Measurements from ENCODE around the gene FOXN1.

- TF ChIP-seq, protein P1, sequence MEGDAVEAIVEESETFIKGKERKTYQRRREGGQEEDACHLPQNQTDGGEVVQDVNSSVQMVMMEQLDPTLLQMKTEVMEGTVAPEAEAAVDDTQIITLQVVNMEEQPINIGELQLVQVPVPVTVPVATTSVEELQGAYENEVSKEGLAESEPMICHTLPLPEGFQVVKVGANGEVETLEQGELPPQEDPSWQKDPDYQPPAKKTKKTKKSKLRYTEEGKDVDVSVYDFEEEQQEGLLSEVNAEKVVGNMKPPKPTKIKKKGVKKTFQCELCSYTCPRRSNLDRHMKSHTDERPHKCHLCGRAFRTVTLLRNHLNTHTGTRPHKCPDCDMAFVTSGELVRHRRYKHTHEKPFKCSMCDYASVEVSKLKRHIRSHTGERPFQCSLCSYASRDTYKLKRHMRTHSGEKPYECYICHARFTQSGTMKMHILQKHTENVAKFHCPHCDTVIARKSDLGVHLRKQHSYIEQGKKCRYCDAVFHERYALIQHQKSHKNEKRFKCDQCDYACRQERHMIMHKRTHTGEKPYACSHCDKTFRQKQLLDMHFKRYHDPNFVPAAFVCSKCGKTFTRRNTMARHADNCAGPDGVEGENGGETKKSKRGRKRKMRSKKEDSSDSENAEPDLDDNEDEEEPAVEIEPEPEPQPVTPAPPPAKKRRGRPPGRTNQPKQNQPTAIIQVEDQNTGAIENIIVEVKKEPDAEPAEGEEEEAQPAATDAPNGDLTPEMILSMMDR (conservative IDR thresholded peaks at IDR 0.05): no peak
- TF ChIP-seq ZFX (IDR thresholded peaks at IDR 0.05): no peak
These were observed 46.9 kb downstream of the FOXN1 start for GRCh38 chr17:28553000-28553505.

Data from C4-2B (cell line).